GM13976 (cell line): ENCODE measurements around the gene HAUS8.

Source experiments
- DNase-seq: peaks from one replicate; pipeline ENCODE4 v3.0.0; 2012; ENCODE audit warnings: low spot score
- CTCF ChIP-seq: IDR thresholded peaks from 2 replicates; pipeline ENCODE4 v1.5.1; 2012; ENCODE audit warnings: borderline replicate concordance, mild to moderate bottlenecking; ENCODE audit not compliant: insufficient read depth; ENCODE audit errors: extremely low read depth, missing control alignments, control extremely low read depth
- in situ Hi-C: fragments of 300-500 bp; cut with MboI; formaldehyde crosslinking; loops from one replicate; pipeline ENCODE4 v1.12.0; 2022; ENCODE audit warnings: low sequenced_read_pairs, mixed read lengths, inconsistent platforms; ENCODE audit not compliant: unreplicated experiment

Gene HAUS8

GRCh38 chr19:17092696-17093095 lies 17.4 kb upstream of the HAUS8 start:
- TF ChIP-seq CTCF: no peak
- DNase-seq: no peak
- in situ Hi-C loops: no loop called here

- peak; percentile 70 for DNase-seq
- in situ Hi-C loops: no loop called here
- TF ChIP-seq CTCF: no peak
These were observed 16.6 kb upstream of the HAUS8 start for GRCh38 chr19:17091758-17092333.

DNA sequence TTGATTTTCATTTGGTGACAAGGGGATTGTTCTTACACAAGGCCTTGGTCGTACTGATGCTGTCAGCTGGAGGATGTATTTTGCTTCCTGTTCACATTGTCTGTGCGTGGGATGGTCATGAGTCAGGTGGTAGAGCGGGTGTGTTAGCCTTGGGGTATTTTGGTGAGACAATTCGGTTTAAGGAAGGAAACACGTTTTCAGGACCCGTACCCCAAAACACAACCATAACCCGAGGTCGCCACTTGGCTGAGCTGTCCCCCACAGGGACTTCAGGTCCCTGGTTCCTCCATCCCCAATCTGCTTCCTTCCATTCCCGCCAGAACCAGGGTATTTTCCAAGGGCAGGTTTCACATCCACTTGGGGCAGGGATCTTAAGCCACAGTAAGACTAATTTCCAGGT lies 15.3 kb upstream of the HAUS8 start:
- in situ Hi-C loops: no loop called here
- peak; percentile 14 for TF ChIP-seq CTCF
- peak; percentile 81 for DNase-seq

DNA sequence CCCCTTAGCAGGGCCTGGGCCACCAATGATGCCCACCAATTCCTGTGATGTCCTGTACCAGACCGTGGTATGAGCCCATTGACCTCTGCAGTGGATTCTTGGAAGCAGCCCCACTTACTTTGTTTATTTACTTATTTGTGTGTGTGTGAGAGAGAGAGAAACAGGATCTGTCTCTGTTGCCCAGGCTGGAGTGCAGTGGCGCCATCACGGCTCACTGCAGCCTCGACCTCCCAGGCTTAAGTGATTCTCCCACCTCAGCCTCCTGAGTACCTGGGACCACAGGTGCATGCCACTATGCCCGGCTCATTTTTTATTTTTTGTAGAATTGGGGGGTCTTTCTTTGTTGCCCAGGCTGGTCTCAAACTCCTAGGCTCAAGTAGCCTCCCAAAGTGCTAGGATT lies 13.3 kb upstream of the HAUS8 start:
- no peak for DNase-seq
- no peak for TF ChIP-seq CTCF
- in situ Hi-C loops: no loop called here

GRCh38 chr19:17086834-17087233 lies 11.6 kb upstream of the HAUS8 start:
- no peak for TF ChIP-seq CTCF
- no peak for DNase-seq
- in situ Hi-C loops: no loop called here

DNA sequence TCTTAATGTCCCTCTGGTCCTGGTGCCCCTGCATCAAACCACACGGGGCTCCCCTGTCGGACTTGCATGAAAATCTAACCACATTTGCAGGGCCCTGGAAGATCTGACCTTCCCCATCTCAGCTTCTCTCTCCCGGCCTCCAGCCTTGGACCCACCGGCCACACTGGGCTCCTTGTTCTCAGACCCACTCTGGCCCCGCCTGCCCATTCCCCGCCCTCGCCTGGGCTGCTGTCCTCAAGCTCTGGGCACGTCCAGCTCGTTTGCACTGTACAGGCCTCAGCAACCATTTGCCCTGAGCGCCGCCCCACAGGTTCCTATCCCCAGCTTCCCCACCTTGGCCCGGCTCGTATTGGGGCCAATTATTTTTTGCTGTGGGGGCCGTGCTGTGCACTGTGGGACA lies 10.9 kb upstream of the HAUS8 start:
- in situ Hi-C loops: no loop called here
- DNase-seq: no peak
- no peak for TF ChIP-seq CTCF
